HG02981 (cell line): Measurements from ENCODE around the gene TIPRL.
"Not testable (repeated sequence)": the region's sequence is repeated elsewhere in the genome, so short reads cannot be mapped to it uniquely, and the experiment has no call there.

Experiments used
- ATAC-seq: cut with Tn5 transposase; IDR thresholded peaks from one replicate; pipeline ENCODE4 v1.9.1; 2021; ENCODE audit warnings: mild to moderate bottlenecking, moderate library complexity; ENCODE audit not compliant: unreplicated experiment

The TIPRL gene

DNA sequence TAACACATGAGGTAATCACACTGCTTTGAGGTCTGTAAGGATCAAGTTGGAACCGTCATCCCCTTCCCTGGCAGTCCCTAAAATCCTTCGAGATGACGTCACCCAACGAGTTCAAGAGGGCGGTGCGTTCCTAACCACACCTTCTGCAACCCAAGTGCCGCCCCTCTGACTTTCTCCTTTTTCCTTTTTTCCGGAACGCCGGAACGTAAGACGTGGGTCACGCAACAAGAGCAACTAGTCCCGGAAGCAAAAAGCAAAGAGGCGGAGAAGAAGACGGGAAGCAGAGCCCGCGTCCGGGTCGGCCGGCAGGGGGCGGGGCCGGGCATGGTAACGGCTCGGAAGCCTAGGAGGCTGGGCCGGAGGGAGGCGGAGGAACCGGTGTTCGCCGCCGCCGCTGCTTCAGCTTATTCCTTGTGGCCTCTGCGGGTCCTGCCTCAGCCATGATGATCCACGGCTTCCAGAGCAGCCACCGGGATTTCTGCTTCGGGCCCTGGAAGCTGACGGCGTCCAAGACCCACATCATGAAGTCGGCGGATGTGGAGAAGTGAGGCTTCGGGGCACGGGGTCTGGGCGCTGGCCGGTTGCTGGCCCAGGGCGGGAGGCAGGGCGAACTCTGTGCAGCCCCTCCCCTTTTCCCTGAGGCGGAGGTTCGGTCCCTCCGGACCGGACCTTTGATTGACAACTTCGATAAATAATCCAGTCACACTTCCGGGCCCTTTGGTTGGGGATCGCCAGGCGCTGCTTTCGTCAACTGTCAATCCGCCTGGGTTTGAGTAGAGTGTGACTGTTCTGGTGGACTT is at the start of gene TIPRL:
Gene TIPRL (plus strand): TSS at position 325 of the 800 bp plus-strand sequence. CDS start 116 bp downstream, at position 441.
- ATAC-seq: peak; percentile 87

GRCh38 chr1:168129933-168130332 is 48.8 kb upstream of the TIPRL start:
- no peak for ATAC-seq

GRCh38 chr1:168134132-168134531 is 44.6 kb upstream of the TIPRL start:
- ATAC-seq: no peak

- ATAC-seq: no peak
These were observed 44.1 kb upstream of the TIPRL start for GRCh38 chr1:168134642-168135041.

- ATAC-seq: no peak
These were observed 43.4 kb upstream of the TIPRL start for GRCh38 chr1:168135116-168135920.

DNA sequence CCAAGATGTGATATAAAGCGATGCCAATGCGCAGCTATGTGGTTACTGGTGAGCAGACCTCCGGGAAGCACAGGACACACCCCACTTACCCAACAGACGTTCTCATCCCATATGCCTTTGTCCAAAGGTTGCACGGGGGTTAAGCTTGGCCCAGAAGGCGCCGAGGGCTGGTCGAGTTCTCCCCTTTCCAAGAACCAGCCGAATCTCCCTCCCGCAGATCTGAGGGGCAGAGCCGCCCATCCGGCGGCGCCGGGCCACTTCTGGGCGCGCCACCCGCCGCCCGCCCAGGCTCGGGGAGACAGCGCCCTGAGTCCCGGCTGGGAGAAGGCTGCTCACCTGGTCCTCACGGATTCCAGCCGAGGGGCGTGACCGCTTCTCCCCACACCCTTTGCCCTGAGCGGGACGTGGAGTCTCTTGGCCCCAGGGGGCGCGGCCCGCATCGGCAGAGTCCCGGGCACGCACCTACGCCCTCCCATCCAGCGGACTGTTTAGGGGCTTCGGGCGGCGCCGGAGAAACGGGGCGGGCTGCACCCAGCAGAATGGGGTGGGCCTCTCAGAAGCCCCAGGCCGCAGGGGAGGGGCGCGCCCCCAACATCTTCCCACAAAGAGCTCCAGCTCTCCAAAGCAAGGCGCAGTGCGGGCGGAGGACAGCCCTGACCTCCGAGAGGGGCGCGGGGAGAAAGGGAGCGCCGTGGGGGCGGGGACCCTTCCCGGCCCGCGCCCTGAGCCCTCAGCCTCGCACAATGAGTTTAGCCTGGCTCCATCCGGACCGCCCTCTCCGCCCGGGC is 42.6 kb upstream of the TIPRL start:
- no peak for ATAC-seq

DNA sequence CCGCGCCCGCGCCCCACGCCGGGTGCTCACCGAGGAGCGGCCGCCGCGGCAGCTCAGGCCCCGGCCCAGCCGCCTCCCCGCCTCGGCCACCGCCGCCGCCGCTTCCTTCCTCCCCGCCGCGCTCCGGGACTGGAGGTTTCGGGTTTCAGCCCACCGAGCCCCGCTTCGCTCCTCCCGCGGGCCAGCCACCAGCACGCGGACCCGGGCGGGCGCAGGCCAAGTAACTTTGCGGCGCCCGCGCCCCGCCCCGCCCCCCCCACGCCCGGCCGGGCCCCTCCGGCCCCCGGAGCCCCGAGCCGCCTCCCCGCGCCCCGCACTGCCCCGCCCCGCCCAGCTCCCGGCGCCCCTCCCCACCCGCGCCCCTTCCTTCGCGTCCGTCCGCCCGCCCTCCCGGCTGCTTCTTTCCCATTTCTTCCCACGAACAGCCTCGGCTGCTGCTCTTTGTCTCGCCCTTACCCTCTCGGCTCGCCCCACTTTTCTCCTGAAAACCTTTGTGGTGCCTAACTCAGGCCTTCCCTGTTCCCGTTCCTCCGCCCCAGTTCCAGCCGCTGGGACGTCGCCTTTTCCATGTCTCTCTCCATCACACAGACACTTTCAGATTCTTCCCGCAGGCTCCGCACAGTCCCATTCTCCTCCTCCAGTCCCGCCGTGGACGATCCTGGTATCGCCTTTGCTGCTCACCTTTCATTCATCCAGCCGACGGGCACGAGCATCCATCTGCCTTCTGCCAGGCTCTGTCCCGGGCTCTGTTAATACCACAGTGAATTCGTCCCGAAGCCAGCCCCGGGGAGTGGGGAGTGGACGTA is 41.9 kb upstream of the TIPRL start, which contains the start of gene GPR161:
Gene GPR161 (minus strand): TSS at position 222 of the 806 bp plus-strand sequence. CDS start 32,080 bp downstream, outside the sequence.
- no peak for ATAC-seq

GRCh38 chr1:168137515-168137821 is 41.3 kb upstream of the TIPRL start:
- ATAC-seq: no peak

GRCh38 chr1:168138134-168138533 is 40.6 kb upstream of the TIPRL start:
- ATAC-seq: no peak

GRCh38 chr1:168139070-168139469 is 39.7 kb upstream of the TIPRL start:
- no peak for ATAC-seq

GRCh38 chr1:168141871-168142385 is 36.8 kb upstream of the TIPRL start:
- no peak for ATAC-seq

DNA sequence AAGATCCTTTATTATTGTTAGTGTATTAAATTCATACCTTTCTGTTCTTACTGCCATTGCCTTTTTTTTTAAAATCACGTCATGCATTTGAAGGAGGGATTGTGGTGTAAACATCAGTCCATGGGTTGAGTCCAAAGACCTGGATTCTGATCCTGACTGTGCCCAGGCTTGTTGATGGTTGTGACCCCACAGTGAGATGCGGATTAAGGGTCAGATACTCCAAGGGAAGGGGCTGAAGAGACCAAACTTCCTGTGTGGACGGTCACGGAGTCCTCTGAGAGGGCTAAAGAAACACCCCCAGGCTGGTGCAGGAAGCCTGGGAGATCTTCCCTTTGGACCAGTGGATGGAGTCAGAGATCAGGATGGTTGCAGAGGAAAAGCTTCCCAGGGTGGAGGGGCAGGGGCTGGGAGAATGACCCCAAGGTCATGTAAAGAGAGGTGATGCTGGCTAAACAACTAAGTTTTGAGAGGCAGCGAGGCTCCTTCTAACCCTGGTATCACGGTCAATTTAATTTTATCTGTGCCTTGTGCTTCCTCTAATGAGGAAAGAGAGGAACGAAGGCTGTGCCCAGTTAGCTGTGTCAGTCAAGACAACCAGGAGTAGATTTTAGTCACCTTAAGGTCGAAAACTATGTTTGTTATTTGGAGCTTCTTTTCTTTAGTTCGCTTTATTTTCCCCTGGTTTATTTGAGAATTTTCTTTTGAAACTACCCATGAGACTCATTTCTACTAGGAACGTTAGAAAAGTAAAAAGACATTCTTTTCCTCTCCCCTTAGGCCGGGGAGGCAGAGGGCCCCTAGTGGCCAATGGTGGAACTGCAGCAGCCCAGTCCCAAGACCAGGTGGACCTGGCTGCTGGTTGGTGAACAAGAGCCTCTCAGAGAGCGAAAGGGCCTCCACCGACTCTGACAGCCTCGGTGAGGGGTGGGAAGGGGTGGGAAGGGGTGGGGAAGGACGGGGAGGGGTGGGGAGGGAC is 33.3 kb upstream of the TIPRL start:
- peak; percentile 95 for ATAC-seq

DNA sequence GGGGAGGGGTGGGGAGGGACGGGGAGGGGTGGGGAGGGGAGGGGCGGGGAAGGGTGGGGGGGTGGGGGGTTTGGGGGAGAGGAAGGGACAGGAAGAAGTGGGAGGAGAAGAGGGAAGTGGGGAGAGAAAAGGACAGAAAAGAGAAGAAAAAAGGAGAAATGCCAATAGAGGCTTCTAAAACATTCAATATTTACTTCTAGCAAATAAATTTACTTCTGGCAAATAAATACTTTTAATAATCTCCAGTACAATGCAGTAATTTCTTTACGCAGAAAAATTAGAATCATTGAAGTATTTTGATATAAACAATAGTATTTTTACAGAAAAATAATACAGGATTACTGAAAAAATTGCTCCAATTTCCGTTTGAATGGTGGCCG is 32.6 kb upstream of the TIPRL start:
- no peak for ATAC-seq

DNA sequence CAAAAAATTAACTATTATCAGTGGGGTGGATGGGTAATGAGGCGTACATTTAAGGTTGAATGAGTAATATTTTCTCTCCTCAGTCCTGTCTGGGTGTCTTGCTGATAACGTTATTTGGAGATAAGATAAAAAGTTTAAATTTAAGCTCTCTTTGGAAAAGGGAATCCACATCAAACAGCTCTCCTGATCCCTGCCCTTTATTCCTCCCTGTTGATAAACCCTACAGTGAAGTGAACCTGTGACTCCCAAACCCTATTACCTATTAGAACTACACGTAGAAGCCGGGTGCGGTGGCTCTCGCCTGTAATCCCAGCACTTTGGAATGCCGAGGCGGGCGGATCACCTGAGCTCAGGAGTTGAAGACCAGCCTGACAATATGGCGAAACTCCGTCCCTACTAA is 32.1 kb upstream of the TIPRL start:
- ATAC-seq: no peak

DNA sequence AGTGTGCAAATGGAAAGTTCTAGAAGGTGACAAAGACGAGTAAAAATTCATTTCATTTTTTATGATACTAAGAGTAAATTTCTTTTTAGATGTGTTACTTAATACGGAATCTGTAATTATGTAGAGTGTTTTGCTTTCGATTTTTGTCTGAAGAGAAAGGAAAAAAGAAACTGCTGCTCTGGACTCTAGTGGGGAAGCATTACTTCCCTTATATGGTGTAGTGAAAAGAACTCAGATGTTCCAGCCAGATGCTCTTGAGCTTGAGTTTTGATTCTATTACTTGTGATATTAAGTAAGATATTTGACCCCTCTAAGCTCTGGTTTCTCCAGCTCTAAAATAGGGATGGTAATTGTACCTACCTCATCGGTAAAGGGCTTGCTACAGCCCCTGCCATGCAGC is 29.8 kb upstream of the TIPRL start:
- ATAC-seq: peak; percentile 64

GRCh38 chr1:168150283-168150682 is 28.5 kb upstream of the TIPRL start:
- no peak for ATAC-seq

GRCh38 chr1:168151935-168152334 is 26.8 kb upstream of the TIPRL start:
- no peak for ATAC-seq

DNA sequence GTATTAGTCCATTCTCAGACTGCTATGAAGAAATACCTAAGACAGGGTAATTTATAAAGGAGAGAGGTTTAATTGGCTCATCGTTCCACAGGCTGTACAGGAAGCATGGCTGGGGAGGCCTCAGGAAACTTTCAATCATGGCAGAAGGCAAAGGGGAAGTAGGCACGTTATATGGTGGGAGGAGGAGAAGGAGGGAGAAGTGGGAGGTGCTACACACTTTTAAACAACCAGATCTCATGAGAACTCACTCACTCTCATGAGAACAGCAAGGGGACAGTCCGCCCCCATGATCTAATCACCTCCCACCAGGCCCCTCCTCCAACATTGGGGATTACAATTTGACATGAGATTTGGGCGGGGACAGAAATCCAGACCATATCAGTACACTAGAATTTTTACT is 24.1 kb upstream of the TIPRL start:
- not testable (repeated sequence) for ATAC-seq

GRCh38 chr1:168155910-168156309 is 22.9 kb upstream of the TIPRL start:
- ATAC-seq: no peak
